ENCODE data around the gene ENOX1.

ENOX1 gene

GRCh38 chr13:43608400-43609137 lies 178.2 kb downstream of the ENOX1 start:
- no peak for DNase-seq (ENCODE audit: low spot score)

- DNase-seq (ENCODE audit: low spot score) = no peak
These were observed 189.2 kb downstream of the ENOX1 start for GRCh38 chr13:43597599-43597945.

- no peak for DNase-seq (ENCODE audit: low spot score)
These were observed 189.7 kb downstream of the ENOX1 start for GRCh38 chr13:43596924-43597598.

DNA sequence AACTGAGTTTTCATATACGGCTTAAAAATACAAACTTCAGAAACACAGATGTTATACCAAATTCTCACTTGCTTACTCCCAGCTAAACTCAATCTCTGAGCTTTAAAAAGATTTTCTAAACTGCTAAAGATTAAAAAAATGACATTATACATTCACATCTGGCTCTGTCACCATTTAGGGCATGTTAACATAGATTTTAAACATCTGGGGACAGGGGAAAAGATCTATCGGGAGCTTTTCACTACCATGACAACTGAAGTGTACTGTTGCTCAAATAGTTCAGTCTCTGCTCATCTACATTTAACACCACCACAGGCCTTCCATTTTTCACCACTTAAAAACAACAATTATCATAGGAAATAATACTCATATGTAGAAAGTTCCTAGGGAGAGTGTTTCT lies 190.8 kb downstream of the ENOX1 start:
- DNase-seq (ENCODE audit: low spot score) = no peak

DNA sequence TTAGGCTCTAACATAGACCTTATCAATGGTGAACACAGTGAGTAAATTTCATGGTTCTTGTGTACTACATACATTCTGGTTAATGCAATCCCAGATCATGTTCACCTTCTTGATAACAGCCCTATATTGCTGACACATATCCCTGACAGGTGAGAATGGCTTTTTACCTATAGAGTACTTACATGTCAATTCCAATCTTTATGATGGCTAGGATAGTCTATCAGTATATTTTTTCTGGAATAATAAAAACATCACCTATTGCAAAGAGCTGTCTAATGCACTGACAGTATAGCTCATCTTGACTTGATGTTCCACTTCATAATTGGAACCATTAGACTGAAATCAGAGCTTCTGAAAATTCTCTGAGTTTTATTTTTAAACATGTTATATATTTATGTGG lies 199.4 kb downstream of the ENOX1 start:
- no peak for DNase-seq (ENCODE audit: low spot score)

DNA sequence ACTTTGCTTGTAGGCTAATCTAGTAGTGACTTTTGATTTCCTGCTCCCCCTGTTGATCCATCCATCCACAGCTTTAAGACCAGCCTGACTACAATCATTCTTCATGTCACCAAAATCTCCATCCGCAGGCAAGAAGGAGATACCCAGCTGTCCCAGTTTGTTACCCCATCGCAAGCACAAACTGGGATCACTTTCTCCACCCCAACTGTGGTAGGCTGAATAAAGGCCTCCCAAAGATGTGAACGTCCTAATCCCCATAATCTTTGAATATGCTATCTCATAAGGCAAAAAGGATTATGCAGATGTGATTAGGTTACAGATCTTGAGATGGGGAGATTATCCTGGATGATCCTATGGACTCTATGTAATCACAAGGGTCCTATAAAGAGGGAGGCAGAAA lies 202.0 kb downstream of the ENOX1 start:
- DNase-seq (ENCODE audit: low spot score) = no peak

DNA sequence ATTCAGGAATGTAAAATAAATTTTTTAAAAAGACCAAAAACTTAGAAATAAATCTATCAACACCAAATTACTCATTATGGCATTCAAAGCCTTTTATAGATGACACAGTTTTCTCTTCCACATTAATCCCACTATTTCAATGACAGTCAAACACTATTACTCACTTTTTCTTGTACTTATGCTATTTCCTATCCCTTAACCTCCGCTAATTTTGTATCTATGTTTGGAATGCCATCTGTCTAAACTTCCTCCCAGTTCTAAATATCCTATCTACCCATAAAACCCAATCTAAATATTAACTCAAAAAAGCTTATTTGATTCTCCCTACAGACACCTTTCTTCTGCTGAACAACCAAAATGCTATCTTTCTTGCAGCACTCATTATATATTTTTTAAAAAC lies 203.5 kb downstream of the ENOX1 start:
- no peak for DNase-seq (ENCODE audit: low spot score)

- DNase-seq (ENCODE audit: low spot score) = no peak
These were observed 206.5 kb downstream of the ENOX1 start for GRCh38 chr13:43580280-43580679.

DNA sequence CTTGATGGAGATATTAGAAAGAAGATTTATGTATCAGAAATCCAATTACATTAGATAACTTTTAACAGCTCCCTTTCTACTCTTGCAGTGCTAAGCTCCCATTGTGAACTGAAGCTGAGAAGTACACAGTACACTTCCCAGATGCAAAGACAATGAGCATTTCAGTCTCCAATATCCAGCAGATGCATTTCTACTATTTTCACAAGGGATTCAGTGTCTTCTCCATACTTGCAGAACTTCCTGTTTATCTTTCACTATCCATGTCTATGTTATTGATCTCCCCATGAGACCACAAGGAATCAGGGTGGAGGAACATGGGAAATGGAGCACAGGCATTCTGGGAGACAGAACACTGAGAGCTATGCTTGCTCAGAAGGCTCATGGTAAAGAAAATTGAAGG lies 207.5 kb downstream of the ENOX1 start:
- peak; percentile 87 for DNase-seq (ENCODE audit: low spot score)

- no peak for DNase-seq (ENCODE audit: low spot score)
These were observed 212.2 kb downstream of the ENOX1 start for GRCh38 chr13:43574605-43575004.

DNA sequence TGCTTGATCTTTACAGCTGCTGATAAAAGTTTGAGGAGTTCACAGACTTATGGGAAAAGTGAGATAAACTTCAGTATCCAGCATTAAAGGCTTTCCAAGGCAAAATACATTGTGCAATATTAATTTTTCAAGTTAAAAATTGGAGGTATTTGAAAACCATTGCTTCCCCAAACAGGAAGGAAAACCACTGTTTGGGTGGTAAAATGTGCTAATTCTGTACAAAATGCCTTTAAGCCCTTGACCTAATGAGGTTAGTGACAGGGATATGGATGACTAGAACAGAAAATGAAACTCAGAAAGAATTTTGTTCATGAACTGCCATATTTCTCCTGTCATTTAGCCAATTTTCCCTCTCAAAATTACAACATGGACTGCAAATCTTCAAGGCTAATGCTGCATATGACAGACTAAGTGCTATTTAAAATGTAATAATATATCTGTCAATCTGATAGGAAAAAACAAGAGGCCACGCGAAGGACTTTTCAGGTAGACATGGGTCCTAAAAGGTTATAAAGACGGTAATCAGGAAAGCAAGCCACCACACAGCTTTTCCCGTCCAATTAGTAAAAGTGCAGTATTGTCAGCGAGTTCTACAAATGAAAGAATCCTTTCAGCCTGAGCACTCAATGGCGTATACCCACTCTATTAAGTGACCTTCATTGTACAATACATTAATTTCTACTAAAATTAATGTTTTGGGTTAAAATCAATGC lies 212.8 kb downstream of the ENOX1 start:
- peak; percentile 67 for DNase-seq (ENCODE audit: low spot score)

GRCh38 chr13:43573361-43573740 lies 213.4 kb downstream of the ENOX1 start:
- DNase-seq (ENCODE audit: low spot score) = no peak

- no peak for DNase-seq (ENCODE audit: low spot score)
These were observed 214.0 kb downstream of the ENOX1 start for GRCh38 chr13:43572656-43573360.

DNA sequence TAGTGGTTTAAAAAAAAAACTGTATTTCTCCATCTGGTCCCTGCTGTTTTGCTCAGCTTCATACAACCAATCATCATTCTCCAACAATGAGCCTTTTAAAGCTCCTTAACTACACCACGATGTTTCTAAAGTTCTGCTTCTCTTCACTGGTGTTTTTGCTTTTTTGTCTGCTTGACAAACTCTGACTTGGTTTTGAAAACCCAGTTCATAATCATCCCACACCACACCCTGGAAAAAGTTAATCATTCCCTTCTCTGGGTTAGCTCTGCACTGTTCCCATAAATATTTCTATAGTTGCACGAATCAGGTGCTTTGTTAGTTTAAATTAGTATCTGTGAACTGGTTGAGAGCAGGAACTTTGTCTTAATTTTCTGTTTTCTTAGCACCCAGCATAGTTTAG lies 217.1 kb downstream of the ENOX1 start:
- DNase-seq (ENCODE audit: low spot score) = no peak

GRCh38 chr13:43567608-43568007 lies 219.2 kb downstream of the ENOX1 start:
- no peak for DNase-seq (ENCODE audit: low spot score)

DNA sequence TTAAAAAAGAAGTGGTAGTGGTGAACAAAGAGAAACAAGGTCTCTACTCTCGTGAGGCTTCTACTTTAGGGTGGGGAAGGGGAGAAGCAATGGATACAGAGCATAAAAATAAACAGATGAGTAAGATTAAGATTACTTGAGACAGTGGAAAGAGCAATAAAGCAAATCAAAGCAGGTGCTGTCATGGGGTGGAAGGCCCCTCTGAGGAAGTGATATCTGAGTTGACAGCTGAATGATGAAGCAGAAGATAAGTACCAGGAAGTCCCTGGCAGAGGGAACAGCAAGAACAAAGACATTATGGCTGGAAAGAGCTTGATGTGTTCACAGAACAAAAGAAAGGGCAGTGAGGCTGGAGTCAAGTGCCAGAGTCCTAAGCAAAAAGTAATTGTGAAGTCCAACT lies 221.8 kb downstream of the ENOX1 start:
- DNase-seq (ENCODE audit: low spot score) = no peak

- no peak for DNase-seq (ENCODE audit: low spot score)
These were observed 225.7 kb downstream of the ENOX1 start for GRCh38 chr13:43561081-43561480.

DNA sequence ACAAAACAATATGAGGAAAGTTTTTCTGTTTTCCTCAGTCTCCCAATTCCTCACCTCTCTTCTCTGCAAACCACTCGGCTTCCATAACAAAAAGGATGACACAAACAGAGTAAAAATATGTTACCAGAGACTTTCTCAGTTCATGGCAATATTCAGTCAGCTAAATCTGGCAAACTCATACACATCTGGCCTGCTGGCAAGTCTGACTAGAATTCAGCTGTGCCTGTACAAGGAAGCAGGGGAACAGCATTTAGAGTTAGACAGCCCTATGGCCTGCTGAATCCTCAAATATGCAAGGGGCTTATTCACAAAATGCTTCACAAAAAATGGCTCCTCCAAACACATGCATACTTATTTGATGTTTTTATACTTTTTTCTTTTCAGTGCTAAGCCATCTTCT lies 227.8 kb downstream of the ENOX1 start:
- DNase-seq (ENCODE audit: low spot score) = peak; percentile 64

- no peak for DNase-seq (ENCODE audit: low spot score)
These were observed 228.4 kb downstream of the ENOX1 start for GRCh38 chr13:43558326-43558725.

GRCh38 chr13:43555667-43556066 lies 231.1 kb downstream of the ENOX1 start:
- DNase-seq (ENCODE audit: low spot score) = no peak

- no peak for DNase-seq (ENCODE audit: low spot score)
These were observed 234.8 kb downstream of the ENOX1 start for GRCh38 chr13:43551897-43552456.

DNA sequence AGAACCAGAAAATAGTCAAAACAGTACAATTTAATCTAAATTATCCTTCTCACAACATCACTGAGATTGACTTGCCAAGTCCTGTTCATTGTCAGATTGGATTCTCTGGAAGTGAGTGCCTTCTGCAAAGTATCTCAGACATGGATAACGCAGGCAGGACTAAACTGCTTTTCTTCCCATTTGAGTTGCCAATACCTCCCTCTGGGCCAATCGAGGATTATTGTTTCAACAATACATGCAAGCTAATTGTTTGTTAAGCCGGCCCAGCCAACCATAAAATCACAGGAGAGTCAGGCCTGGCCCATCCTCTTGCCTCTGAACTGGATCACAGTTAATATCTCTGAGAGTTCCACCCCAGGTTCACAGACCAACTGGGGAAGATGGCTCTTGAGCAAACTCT lies 240.0 kb downstream of the ENOX1 start:
- no peak for DNase-seq (ENCODE audit: low spot score)
